ENCODE data around the gene SOX30.
"Not testable (repeated sequence)": the region's sequence is repeated elsewhere in the genome, so short reads cannot be mapped to it uniquely, and the experiment has no call there.

The SOX30 gene

DNA sequence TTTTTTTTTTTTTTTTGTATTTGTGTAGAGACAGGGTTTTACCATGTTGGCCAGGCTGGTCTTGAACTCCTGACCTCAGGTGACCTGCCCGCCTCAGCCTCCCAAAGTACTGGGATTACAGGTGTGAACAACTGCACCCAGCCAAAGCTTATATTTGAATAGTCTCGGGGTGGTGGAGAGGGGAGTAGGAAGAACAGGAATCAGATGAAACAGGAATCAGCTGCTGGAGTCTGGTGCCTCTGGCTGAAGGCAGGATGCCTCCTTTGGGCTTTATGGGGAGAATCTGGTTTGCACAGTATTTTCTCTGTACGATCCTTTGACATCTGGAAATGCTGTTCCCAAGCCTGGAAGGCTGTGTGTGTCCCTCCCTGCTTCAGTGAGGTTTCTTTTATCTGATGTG lies 30.0 kb upstream of the SOX30 start:
- no peak overlapping the region for H3K27ac ChIP-seq
- ChIA-PET POLR2A (ENCODE audit: low non-redundant PET) (interaction anchor here (0.6 kb wide), 1 partner anchor 35 kb away, joined by 4 read pairs; no protein-coding TSS in a partner anchor), CTCF (interaction anchor here (0.7 kb wide), 1 partner anchor 1720 kb away, joined by 4 read pairs; no protein-coding TSS in a partner anchor)
- TF ChIP-seq, protein P1, sequence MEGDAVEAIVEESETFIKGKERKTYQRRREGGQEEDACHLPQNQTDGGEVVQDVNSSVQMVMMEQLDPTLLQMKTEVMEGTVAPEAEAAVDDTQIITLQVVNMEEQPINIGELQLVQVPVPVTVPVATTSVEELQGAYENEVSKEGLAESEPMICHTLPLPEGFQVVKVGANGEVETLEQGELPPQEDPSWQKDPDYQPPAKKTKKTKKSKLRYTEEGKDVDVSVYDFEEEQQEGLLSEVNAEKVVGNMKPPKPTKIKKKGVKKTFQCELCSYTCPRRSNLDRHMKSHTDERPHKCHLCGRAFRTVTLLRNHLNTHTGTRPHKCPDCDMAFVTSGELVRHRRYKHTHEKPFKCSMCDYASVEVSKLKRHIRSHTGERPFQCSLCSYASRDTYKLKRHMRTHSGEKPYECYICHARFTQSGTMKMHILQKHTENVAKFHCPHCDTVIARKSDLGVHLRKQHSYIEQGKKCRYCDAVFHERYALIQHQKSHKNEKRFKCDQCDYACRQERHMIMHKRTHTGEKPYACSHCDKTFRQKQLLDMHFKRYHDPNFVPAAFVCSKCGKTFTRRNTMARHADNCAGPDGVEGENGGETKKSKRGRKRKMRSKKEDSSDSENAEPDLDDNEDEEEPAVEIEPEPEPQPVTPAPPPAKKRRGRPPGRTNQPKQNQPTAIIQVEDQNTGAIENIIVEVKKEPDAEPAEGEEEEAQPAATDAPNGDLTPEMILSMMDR (conservative IDR thresholded peaks at IDR 0.05; ENCODE audit: low read depth) = no peak
- no peak for DNase-seq (ENCODE audit: low spot score)

DNA sequence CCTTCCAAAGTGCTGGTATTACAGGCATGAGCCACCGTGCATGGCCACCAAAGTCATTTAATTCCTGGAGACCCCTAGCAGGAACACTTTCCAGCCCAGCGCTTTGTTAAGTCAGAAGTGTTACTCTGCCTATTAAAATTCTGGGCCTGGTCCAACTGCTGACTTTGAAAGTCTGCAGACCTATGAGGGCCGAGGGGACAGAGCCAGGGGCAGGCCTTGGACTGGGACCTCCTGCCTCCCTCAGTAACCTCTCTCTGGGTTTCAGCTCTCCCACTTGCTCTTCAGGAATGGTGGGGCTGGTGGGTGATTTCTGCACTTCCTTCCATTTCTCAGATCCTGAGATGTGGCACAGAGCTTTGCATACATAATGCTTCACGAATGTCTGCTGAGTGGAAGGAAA lies 28.8 kb upstream of the SOX30 start:
- TF ChIP-seq, protein P1 (conservative IDR thresholded peaks at IDR 0.05; ENCODE audit: low read depth) = no peak
- no peak overlapping the region for H3K27ac ChIP-seq
- ChIA-PET CTCF (interaction anchor here (0.7 kb wide), 1 partner anchor 402 kb away, joined by 3 read pairs; no protein-coding TSS in a partner anchor), POLR2A (ENCODE audit: low non-redundant PET) (no interaction called here)
- no peak for DNase-seq (ENCODE audit: low spot score)

DNA sequence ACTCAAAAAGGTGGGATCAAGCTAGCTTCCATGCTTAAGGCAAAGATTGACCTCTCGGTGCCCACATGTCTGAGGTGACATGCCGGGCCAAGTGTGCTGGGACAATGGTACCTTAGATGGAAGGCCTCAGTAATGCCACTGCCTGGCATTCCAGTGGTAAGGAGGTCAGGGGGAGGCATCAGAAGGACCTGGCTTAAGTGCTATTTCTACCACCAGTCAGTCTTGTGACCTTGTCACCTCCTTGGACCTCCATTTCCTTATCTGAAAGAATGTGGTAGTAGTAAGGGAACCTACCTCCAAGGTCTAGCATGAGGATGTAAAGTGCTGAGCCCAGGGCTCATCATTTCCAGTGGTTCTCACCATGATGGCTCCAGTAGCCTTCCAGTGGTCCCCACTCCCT lies 28.0 kb upstream of the SOX30 start:
- CTCF ChIA-PET = no interaction called here
- DNase-seq (ENCODE audit: low spot score) = no peak
- TF ChIP-seq, protein P1 (conservative IDR thresholded peaks at IDR 0.05; ENCODE audit: low read depth) = no peak
- POLR2A ChIA-PET (ENCODE audit: low non-redundant PET) = no interaction called here
- H3K27ac ChIP-seq = no peak overlapping the region

DNA sequence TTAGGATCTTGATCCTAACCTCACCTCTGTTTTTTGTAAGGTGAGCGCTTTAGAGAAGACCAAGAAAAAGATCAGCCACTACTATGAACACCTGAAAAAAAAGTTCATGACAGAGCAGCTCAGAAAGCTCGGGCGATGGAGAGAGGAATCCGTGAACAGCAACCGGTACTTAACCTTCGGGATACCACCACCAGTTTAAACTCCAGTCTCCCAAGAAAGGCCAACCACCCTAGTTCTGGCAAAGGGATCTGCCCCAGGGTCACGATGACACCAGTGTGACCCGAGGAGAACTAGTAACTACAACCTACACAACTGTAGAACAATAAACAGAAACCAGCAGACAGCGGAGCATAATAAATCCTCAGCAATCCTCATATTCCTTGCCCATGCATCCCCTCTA lies 27.6 kb upstream of the SOX30 start:
- H3K27ac ChIP-seq = no peak overlapping the region
- ChIA-PET CTCF (interaction anchor here (0.6 kb wide), 1 partner anchor 72 kb away, joined by 3 read pairs; no protein-coding TSS in a partner anchor), POLR2A (ENCODE audit: low non-redundant PET) (no interaction called here)
- no peak for DNase-seq (ENCODE audit: low spot score)
- TF ChIP-seq, protein P1 (conservative IDR thresholded peaks at IDR 0.05; ENCODE audit: low read depth) = no peak

DNA sequence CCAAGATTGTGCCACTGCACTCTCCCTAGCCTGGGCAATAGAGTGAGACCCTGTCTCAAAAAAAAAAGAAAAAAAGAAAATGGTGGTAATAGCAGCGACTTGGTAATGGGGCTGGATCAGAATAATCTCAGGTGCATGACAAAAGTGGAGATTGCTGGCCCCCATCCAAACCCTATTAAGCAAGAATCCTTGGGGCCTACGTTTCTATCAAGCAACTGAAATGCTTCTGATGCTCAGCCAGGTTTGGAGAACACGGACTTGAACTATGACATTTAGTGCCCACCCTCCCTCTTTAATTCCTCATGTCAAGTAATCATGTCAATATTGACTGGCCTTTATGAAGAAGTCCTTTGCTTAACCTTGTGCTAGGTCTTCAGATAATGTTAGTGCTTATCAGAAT lies 25.7 kb upstream of the SOX30 start:
- TF ChIP-seq, protein P1 (conservative IDR thresholded peaks at IDR 0.05; ENCODE audit: low read depth) = no peak
- DNase-seq (ENCODE audit: low spot score) = no peak
- ChIA-PET POLR2A (ENCODE audit: low non-redundant PET) (no interaction called here), CTCF (no interaction called here)
- no peak overlapping the region for H3K27ac ChIP-seq

DNA sequence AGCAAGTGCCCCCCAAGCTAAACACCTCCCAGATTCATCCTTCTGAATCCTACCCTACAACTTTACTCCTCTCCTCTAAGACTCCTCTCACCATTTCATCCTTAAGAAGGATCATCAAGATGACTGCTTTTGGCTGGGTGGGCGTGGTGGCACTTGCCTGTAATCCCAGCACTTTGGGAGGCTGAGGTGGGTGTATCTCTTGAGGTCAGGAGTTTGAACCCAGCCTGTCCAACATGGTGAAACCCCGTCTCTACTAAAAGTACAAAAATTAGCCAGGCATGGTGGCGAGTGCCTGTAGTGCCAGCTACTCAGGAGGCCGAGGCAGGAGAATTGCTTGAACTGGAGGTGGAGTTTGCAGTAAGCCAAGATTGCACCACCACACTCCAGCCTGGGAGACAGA lies 22.1 kb upstream of the SOX30 start:
- DNase-seq (ENCODE audit: low spot score); CTCF ChIA-PET; POLR2A ChIA-PET (ENCODE audit: low non-redundant PET); H3K27ac ChIP-seq: not testable (repeated sequence)

DNA sequence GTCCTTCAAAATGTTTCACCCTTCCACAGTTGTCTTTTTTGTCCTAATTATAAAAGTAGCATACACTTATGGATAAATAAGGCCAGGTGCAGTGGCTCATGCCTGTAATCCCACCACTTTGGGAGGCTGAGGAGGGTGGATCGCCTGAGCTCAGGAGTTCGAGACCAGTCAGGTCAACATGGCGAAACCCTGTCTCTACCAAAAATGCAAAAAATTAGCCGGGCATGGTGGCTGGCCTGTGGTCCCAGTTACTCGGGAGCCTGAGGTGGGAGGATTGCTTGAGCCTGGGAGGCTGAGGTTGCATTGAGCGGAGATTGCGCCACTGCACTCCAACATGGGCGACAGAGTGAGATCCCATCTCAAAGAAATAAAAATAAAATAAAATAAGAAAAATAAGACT lies 20.7 kb upstream of the SOX30 start:
- H3K27ac ChIP-seq = no peak overlapping the region
- TF ChIP-seq, protein P1 (conservative IDR thresholded peaks at IDR 0.05; ENCODE audit: low read depth) = no peak
- DNase-seq (ENCODE audit: low spot score) = no peak
- ChIA-PET CTCF (no interaction called here), POLR2A (ENCODE audit: low non-redundant PET) (interaction anchor here (0.6 kb wide), 1 partner anchor 144 kb away, joined by 3 read pairs; no protein-coding TSS in a partner anchor)
